RWPE2 (cell line): ENCODE results near the gene IKZF5.
A peak's percentile ranks its signal among the peaks of the same experiment; 100 is the strongest.

ENCODE experiments used
- ATAC-seq: fragments of 200-7000 bp; cut with Tn5 transposase; 3 replicates; pipeline ENCODE4 v1.9.1; 2021; ENCODE audit warnings: low read depth
- DNase-seq: peaks from one replicate; pipeline ENCODE4 v3.0.0-alpha.2; 2020; ENCODE audit warnings: low spot score
- H3K27ac ChIP-seq: fragments of 450-650 bp; 2 replicates; pipeline ENCODE4 v1.5.1; 2017; ENCODE audit warnings: mild to moderate bottlenecking; ENCODE audit not compliant: poor library complexity, severe bottlenecking
- H3K27me3 ChIP-seq: fragments of 250-450 bp; sonication (Bioruptor Pico); 2 replicates; pipeline ENCODE4 v1.5.1; 2021; ENCODE audit warnings: mild to moderate bottlenecking, moderate library complexity; ENCODE audit not compliant: insufficient read depth, poor library complexity, severe bottlenecking
- H3K36me3 ChIP-seq: fragments of 250-450 bp; sonication (Bioruptor Pico); 2 replicates; pipeline ENCODE4 v1.5.1; 2020; ENCODE audit warnings: low read depth, mild to moderate bottlenecking, moderate library complexity
- H3K4me1 ChIP-seq: fragments of 250-450 bp; sonication (Bioruptor Pico); 2 replicates; pipeline ENCODE4 v1.5.1; 2021; ENCODE audit warnings: mild to moderate bottlenecking, moderate library complexity; ENCODE audit not compliant: insufficient read depth, poor library complexity, severe bottlenecking
- H3K4me3 ChIP-seq: fragments of 250-450 bp; sonication (Bioruptor Pico); 2 replicates; pipeline ENCODE4 v1.5.1; 2021; ENCODE audit warnings: mild to moderate bottlenecking, moderate library complexity; ENCODE audit not compliant: severe bottlenecking
- H3K9me3 ChIP-seq: fragments of 250-450 bp; sonication (Bioruptor Pico); 2 replicates; pipeline ENCODE4 v1.5.1; 2021; ENCODE audit warnings: mild to moderate bottlenecking, moderate library complexity; ENCODE audit not compliant: severe bottlenecking
- CTCF ChIP-seq: fragments of 450-650 bp; IDR thresholded peaks from one replicate; pipeline ENCODE4 v1.5.1; 2017; ENCODE audit warnings: mild to moderate bottlenecking, moderate library complexity; ENCODE audit not compliant: poor library complexity, severe bottlenecking

The IKZF5 gene

GRCh38 chr10:123001370-123001769, 7.2 kb downstream of the IKZF5 start:
- H3K9me3 ChIP-seq = no peaks in the 10 kb centered on the region
- H3K27me3 ChIP-seq = no peaks in the 10 kb centered on the region
- TF ChIP-seq CTCF = no peak
- DNase-seq = no peak
- H3K27ac ChIP-seq = no peak overlapping the region
- H3K36me3 ChIP-seq = no peaks in the 10 kb centered on the region; the same call in 1 of the 2 replicates
- H3K4me1 ChIP-seq = peaks cover 3% of the 10 kb centered on the region
- no peak for ATAC-seq
- H3K4me3 ChIP-seq = no peak overlapping the region

GRCh38 chr10:123000155-123000554, 8.4 kb downstream of the IKZF5 start:
- ATAC-seq (no peak), DNase-seq (no peak)
- Histone ChIP-seq H3K9me3 (no peaks in the 10 kb centered on the region), H3K36me3 (peaks cover 9% of the 10 kb centered on the region), H3K27ac (no peak overlapping the region), H3K4me3 (no peak overlapping the region), H3K27me3 (no peaks in the 10 kb centered on the region), H3K4me1 (peaks cover 3% of the 10 kb centered on the region)
- TF ChIP-seq CTCF = no peak

- Histone ChIP-seq H3K27me3 (no peaks in the 10 kb centered on the region), H3K4me3 (no peak overlapping the region), H3K9me3 (no peaks in the 10 kb centered on the region), H3K27ac (no peak overlapping the region), H3K36me3 (peaks cover 17% of the 10 kb centered on the region), H3K4me1 (peaks cover 3% of the 10 kb centered on the region)
- ATAC-seq (peak; percentile 31; the same call in 1 of the 3 replicates), DNase-seq (no peak)
- no peak for TF ChIP-seq CTCF
Measured at GRCh38 chr10:122999347-122999746, 9.2 kb downstream of the IKZF5 start.

GRCh38 chr10:122998934-122999333, 9.7 kb downstream of the IKZF5 start:
- DNase-seq (no peak), ATAC-seq (no peak)
- Histone ChIP-seq H3K27ac (no peak overlapping the region), H3K9me3 (no peaks in the 10 kb centered on the region), H3K4me1 (peaks cover 3% of the 10 kb centered on the region), H3K4me3 (no peak overlapping the region), H3K27me3 (no peaks in the 10 kb centered on the region), H3K36me3 (peaks cover 21% of the 10 kb centered on the region)
- no peak for TF ChIP-seq CTCF

- H3K27me3 ChIP-seq = no peaks in the 10 kb centered on the region
- no peak for ATAC-seq
- H3K27ac ChIP-seq = no peak overlapping the region
- peaks cover 3% of the 10 kb centered on the region for H3K4me1 ChIP-seq
- TF ChIP-seq CTCF = no peak
- no peak for DNase-seq
- peaks cover 26% of the 10 kb centered on the region for H3K36me3 ChIP-seq
- H3K4me3 ChIP-seq = no peak overlapping the region
- no peaks in the 10 kb centered on the region for H3K9me3 ChIP-seq
Measured at GRCh38 chr10:122998360-122998917, 10.2 kb downstream of the IKZF5 start.
